Measurements from ENCODE around the gene NAV3. TPM values are rescaled to one million over a fixed set of nuclear protein-coding genes. Genes with fewer than 3 reads are reported as not detected.

The NAV3 gene
- total RNA-seq, 3 donors from 2014 or later = 0.90 to 5.3 (median 2.5) TPM

- intact Hi-C loops (cut with DNase I, micrococcal nuclease) = no loop called here
These were observed 2.6 kb downstream of the NAV3 start for GRCh38 chr12:77833329-77833728.

DNA sequence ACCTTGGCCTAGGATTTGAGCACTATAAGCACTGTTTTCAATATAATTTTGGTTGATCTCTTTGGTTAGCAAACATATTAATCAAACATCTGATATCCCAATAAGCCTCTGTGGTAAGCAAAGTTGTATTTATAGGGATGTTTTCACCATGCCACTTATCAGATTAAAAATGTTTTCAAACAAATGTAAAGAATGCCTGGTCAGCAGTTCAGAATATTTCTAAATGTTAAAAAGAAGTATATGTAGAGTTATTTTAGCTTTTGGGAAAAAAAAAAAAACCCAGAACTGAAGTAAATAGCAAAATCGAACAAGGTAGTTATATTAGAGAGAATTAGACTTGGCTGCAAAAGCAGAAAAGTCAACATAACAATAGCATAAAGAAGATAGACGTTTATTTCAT, 3.9 kb downstream of the NAV3 start:
- TF ChIP-seq, protein P1, sequence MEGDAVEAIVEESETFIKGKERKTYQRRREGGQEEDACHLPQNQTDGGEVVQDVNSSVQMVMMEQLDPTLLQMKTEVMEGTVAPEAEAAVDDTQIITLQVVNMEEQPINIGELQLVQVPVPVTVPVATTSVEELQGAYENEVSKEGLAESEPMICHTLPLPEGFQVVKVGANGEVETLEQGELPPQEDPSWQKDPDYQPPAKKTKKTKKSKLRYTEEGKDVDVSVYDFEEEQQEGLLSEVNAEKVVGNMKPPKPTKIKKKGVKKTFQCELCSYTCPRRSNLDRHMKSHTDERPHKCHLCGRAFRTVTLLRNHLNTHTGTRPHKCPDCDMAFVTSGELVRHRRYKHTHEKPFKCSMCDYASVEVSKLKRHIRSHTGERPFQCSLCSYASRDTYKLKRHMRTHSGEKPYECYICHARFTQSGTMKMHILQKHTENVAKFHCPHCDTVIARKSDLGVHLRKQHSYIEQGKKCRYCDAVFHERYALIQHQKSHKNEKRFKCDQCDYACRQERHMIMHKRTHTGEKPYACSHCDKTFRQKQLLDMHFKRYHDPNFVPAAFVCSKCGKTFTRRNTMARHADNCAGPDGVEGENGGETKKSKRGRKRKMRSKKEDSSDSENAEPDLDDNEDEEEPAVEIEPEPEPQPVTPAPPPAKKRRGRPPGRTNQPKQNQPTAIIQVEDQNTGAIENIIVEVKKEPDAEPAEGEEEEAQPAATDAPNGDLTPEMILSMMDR (IDR thresholded peaks at IDR 0.05) = no peak
- no peak for DNase-seq
- ATAC-seq = no peak

More at GRCh38 chr12:77833329-77833728, 2.6 kb downstream of the NAV3 start:
- DNase-seq (no peak), ATAC-seq (no peak)
- no peak overlapping the region for H3K4me3 ChIP-seq
- no peaks in the 10 kb centered on the region for H3K9me3 ChIP-seq
- H3K4me1 ChIP-seq (ENCODE audit: low read depth) = no peaks in the 10 kb centered on the region
- TF ChIP-seq, protein P1 (IDR thresholded peaks at IDR 0.05) = no peak
- H3K36me3 ChIP-seq (ENCODE audit: low read depth) = no peaks in the 10 kb centered on the region

DNA sequence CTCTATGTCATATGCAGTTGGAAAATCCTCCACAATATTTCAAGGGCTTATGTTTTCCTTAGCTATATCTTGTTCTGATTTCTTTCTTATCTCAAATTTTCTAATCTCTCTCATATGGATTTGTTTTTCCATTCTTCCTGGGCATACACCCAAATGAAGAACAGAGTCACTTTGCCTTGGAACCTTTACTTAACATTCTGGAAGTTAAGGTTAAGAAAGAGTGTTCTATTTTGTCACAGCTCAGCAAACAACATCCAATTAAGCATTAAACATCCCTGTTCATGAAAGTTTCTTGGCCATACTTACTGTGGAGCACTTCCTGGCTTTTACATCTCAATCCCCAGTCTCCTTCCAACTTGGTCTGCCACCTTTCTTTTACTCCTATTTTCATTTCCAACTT, 5.3 kb downstream of the NAV3 start:
- Histone ChIP-seq H3K36me3 (ENCODE audit: low read depth) (no peaks in the 10 kb centered on the region), H3K4me3 (no peak overlapping the region), H3K4me1 (ENCODE audit: low read depth) (no peaks in the 10 kb centered on the region), H3K9me3 (no peaks in the 10 kb centered on the region)
- TF ChIP-seq, protein P1 (IDR thresholded peaks at IDR 0.05) = no peak
- no peak for DNase-seq
- intact Hi-C loops (cut with DNase I, micrococcal nuclease) = no loop called here
- ATAC-seq = no peak

More for the DNA sequence above, 3.9 kb downstream of the NAV3 start:
- H3K4me1 ChIP-seq (ENCODE audit: low read depth) = no peaks in the 10 kb centered on the region
- no peaks in the 10 kb centered on the region for H3K9me3 ChIP-seq
- H3K4me3 ChIP-seq = no peak overlapping the region
- no peaks in the 10 kb centered on the region for H3K36me3 ChIP-seq (ENCODE audit: low read depth)
- intact Hi-C loops (cut with DNase I, micrococcal nuclease) = no loop called here

- TF ChIP-seq, protein P1 (IDR thresholded peaks at IDR 0.05) = no peak
- Histone ChIP-seq H3K9me3 (no peaks in the 10 kb centered on the region), H3K4me3 (no peak overlapping the region), H3K36me3 (ENCODE audit: low read depth) (no peaks in the 10 kb centered on the region), H3K4me1 (ENCODE audit: low read depth) (no peaks in the 10 kb centered on the region)
- no peak for ATAC-seq
- no peak for DNase-seq
- intact Hi-C loops (cut with DNase I, micrococcal nuclease) = no loop called here
These were observed 7.2 kb downstream of the NAV3 start for GRCh38 chr12:77837876-77838291.

GRCh38 chr12:77841521-77841920, 10.8 kb downstream of the NAV3 start:
- no peak overlapping the region for H3K4me3 ChIP-seq
- H3K9me3 ChIP-seq = no peaks in the 10 kb centered on the region
- TF ChIP-seq, protein P1 (IDR thresholded peaks at IDR 0.05) = no peak
- H3K36me3 ChIP-seq (ENCODE audit: low read depth) = no peaks in the 10 kb centered on the region
- intact Hi-C loops (cut with DNase I, micrococcal nuclease) = no loop called here
- no peaks in the 10 kb centered on the region for H3K4me1 ChIP-seq (ENCODE audit: low read depth)
- no peak for DNase-seq
- ATAC-seq = no peak

DNA sequence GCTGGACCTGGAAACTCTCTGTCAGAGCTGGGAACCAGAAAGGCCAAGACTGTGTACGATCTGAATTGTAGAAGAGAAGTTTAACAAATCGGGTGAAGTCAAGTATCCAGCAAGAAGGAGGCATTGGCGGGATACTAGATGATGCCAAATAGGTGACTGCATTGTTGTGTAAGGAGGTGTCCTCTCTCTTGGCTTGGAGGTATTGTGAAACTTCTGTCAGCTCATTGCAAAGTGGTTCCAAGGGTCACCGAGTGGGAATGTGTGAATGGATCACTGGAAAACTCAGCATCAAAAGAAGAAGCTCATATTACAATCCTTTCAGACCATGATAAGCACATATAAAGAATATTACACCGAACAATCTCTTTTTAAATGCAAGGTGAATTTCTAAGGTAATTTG, 11.7 kb downstream of the NAV3 start:
- ATAC-seq (no peak), DNase-seq (no peak)
- intact Hi-C loops (cut with DNase I, micrococcal nuclease) = no loop called here
- TF ChIP-seq, protein P1 (IDR thresholded peaks at IDR 0.05) = no peak
- H3K4me3 ChIP-seq = no peak overlapping the region
- no peaks in the 10 kb centered on the region for H3K36me3 ChIP-seq (ENCODE audit: low read depth)
- H3K4me1 ChIP-seq (ENCODE audit: low read depth) = no peaks in the 10 kb centered on the region
- no peaks in the 10 kb centered on the region for H3K9me3 ChIP-seq
